GM12872 (cell line): ENCODE data around the gene CCDC186.

Experiments used
- CTCF ChIP-seq: IDR thresholded peaks from 3 replicates; pipeline ENCODE4 v1.5.1; 2011; ENCODE audit warnings: low read depth, mild to moderate bottlenecking, low read length, moderate library complexity; ENCODE audit not compliant: insufficient read depth

CCDC186 gene

DNA sequence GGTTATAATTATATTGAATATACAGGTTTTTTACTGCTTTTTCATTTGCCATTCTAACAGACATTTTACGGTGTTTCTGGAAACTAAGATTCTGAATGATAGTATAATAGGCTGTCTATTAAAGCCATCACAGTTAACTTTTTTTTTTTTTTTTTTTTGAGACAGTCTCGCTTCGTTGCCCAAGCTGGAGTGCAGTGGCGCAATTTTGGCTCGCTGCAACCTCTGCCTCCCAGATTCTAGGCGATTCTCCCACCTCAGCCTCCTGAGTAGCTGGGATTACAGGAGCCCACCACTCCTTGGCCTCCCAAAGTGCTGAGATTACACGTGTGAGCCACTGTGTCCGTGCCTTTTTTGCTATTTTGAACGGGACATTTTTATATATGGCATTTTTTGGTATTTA, 9.6 kb upstream of the CCDC186 start:
- TF ChIP-seq CTCF = no peak

DNA sequence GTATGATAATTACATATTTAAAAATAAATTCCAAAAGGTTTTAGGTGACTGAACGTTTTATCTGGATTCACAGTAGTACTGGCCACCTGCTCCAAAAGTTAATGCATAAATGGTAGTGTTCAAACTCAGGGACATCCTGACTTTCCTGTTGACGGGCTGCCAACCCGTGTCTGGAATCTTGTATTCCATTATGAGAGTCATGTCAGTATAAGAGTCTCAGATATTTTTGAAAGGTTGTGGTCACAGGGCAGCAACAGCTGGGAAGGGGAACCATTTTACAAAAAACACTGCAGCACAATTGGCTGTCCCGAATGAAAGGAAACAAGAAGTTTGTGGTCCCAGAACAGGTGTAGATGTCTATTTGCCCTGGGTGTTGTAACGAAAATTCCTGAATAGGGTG, 8.0 kb upstream of the CCDC186 start:
- no peak for TF ChIP-seq CTCF

DNA sequence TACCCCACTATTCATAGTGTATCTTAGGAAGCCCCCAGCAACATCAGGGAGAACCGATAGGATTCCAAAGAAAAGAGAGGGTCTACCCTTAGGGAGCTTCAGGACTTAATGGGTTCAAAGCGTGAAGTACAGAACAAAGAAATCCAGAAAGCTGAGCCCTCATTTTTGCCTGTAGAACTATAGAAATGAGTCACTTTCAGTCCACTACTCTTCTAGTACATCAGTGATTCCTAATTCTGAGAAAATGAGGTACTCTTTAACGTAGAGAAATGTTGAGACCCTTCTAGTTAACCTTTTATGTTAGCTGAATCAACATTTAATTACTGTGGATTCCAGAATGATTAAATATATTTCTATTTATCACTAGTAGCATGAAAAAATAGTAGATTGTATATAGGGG, 6.9 kb upstream of the CCDC186 start:
- TF ChIP-seq CTCF = no peak

- no peak for TF ChIP-seq CTCF
Measured at GRCh38 chr10:114179747-114180146, 5.7 kb upstream of the CCDC186 start.

DNA sequence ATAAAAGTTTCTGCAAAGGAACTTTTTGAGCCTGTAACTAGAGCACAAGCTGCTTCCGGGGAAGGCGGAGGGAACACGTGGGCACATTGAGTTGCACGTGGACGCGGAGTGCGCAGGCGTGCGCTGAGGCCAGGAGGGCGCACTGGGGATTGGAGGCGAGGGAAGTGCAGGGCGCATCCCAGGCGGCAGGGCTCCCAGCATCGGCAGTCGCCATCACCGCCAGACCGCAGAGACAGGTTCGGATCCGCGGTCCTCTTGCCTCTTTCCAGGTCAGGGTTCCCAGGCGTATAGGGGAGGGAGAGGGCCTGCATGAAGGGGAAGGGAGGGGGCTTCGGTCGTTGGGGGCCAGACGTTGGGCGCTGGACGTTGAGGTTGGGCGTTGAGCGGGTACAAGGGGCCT, 5.1 kb upstream of the CCDC186 start, which contains the start of gene TDRD1:
TDRD1 (plus strand) TSS at position 206 of the 400 bp plus-strand sequence. CDS start 8,479 bp downstream, outside the sequence.
- no peak for TF ChIP-seq CTCF

- no peak for TF ChIP-seq CTCF
Measured at GRCh38 chr10:114176511-114176910, 2.5 kb upstream of the CCDC186 start.

DNA sequence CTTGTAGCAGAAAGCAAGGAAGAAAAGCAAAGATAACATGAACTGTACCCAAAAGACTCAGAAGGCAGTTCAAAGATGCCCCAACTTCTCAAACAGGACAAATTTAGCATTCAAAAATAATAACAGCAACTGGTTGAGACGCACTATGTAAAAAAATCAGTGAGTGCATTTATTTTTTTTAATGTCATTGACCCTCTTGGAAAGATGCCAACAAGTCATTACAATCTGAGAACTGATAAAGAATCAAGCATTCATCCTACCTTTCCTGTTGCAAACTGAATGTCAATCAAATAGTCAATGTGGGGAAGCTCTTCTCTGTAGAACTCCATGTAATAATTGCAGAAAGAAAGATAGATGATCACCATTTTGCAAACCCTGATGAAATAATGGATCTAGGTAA, 1.7 kb upstream of the CCDC186 start:
- TF ChIP-seq CTCF = no peak

DNA sequence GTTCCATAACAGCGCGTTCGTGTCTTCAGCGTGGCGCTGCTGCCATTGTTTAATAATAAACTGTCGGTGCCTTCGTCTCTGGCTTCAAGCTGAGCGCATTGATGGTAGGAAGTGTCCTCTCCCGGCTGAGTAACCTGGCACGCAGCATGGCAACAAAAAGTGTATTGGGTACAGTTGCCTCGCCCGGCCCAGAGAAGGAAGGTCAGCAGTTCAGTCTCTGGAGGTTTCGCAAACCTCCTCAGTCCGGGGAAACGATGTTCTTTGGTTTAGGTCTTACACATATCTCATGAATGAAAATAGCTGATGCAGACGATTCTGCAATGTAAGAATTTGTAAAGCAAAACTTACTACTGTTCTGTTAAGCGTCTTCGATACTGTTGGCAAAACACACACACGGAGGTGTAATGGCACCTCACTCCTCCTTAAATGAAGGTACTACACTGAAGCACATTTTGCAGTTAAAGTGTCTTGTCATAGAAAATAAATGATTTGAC, 739 bp upstream of the CCDC186 start:
- TF ChIP-seq CTCF = no peak
